Ascending aorta (tissue), 2 donors: ENCODE results near the gene PARL. TPM values are rescaled to one million over a fixed set of nuclear protein-coding genes. Genes with fewer than 3 reads are reported as not detected.

Source experiments
- DNase-seq, 2 donors: peaks; one replicate each; pipeline ENCODE4 v3.0.0-alpha.2; 2019; ENCODE audit warnings: low spot score in 2 of 2
- H3K27ac ChIP-seq, 2 donors: fragments of 200-600 bp; sonication (generic); one replicate each; pipeline ENCODE4 v1.5.1; 2016 to 2017; ENCODE audit warnings: mild to moderate bottlenecking in 1 of 2
- H3K27me3 ChIP-seq: fragments of 200-600 bp; sonication (generic); one replicate; pipeline ENCODE4 v1.5.1; 2017
- H3K36me3 ChIP-seq, 2 donors: fragments of 200-600 bp; sonication (generic); one replicate each; pipeline ENCODE4 v1.5.1; 2016
- H3K4me1 ChIP-seq, 2 donors: fragments of 200-600 bp; sonication (generic); one replicate each; pipeline ENCODE4 v1.5.1; 2016 to 2017; ENCODE audit warnings: mild to moderate bottlenecking in 1 of 2
- H3K4me3 ChIP-seq, 2 donors: fragments of 200-600 bp; sonication (generic); one replicate each; pipeline ENCODE4 v1.5.1; 2016 to 2017; ENCODE audit warnings: mild to moderate bottlenecking in 1 of 2
- H3K9me3 ChIP-seq, 2 donors: fragments of 200-600 bp; sonication (generic); one replicate each; pipeline ENCODE4 v1.5.1; 2016
- CTCF ChIP-seq, 3 experiments: fragments of 200-600 bp in 2 of 3; fragments of 450-650 bp in 1 of 3; sonication (generic) in 2 of 3; IDR thresholded peaks; one replicate each; pipeline ENCODE4 v1.5.1; 2016 to 2019; ENCODE audit warnings: antibody characterized with exemption in 3 of 3, mild to moderate bottlenecking in 1 of 3, moderate library complexity in 1 of 3
- intact Hi-C: fragments of 100-400 bp; cut with DNase I; formaldehyde crosslinking; loops from one replicate; pipeline ENCODE4 v1.15.1; 2023
- total RNA-seq: library from RNA; depleted of rRNA; stranded (reverse); fragments of >200 nt; gene quantifications from one replicate; pipeline ENCODE4 v1.1.0, GENCODE V29; 2016

Gene PARL
- total RNA-seq, 1 donor from 2014 or later = 14.3 TPM

GRCh38 chr3:183782576-183783276 lies 102.0 kb downstream of the PARL start:
- Histone ChIP-seq H3K27ac (no peak overlapping the region), H3K4me1 (no peaks in the 10 kb centered on the region), H3K27me3 (no peaks in the 10 kb centered on the region), H3K9me3 (no peaks in the 10 kb centered on the region), H3K36me3 (peaks cover 27 to 74% of the 10 kb centered on the region in 2 donors), H3K4me3 (no peak overlapping the region)
- DNase-seq = no peak
- no peak for TF ChIP-seq CTCF (IDR thresholded peaks at IDR 0.05)
- intact Hi-C loops = no loop called here

GRCh38 chr3:183781246-183781645 lies 103.4 kb downstream of the PARL start:
- TF ChIP-seq CTCF (IDR thresholded peaks at IDR 0.05) = no peak
- Histone ChIP-seq H3K27ac (no peak overlapping the region), H3K4me3 (no peak overlapping the region), H3K27me3 (no peaks in the 10 kb centered on the region), H3K36me3 (peaks cover 23 to 74% of the 10 kb centered on the region in 2 donors), H3K4me1 (no peaks in the 10 kb centered on the region), H3K9me3 (no peaks in the 10 kb centered on the region)
- DNase-seq = no peak
- intact Hi-C loops = no loop called here

GRCh38 chr3:183779896-183780465 lies 104.7 kb downstream of the PARL start:
- H3K4me1 ChIP-seq = no peaks in the 10 kb centered on the region
- H3K27ac ChIP-seq = no peak overlapping the region
- intact Hi-C loops = no loop called here
- DNase-seq = no peak
- peaks cover 24 to 77% of the 10 kb centered on the region in 2 donors for H3K36me3 ChIP-seq
- no peaks in the 10 kb centered on the region for H3K9me3 ChIP-seq
- no peak overlapping the region for H3K4me3 ChIP-seq
- TF ChIP-seq CTCF (IDR thresholded peaks at IDR 0.05) = no peak
- H3K27me3 ChIP-seq = no peaks in the 10 kb centered on the region

Other genes with a start within 250 kb of the PARL start
- gene KLHL24, start 249.3 kb downstream of the PARL start, total RNA-seq = 26.6 TPM
- gene YEATS2, start 187.1 kb downstream of the PARL start, total RNA-seq = 29.2 TPM
- gene MAP6D1, start 59.3 kb downstream of the PARL start, total RNA-seq = not detected
- gene ABCC5, start 133.0 kb upstream of the PARL start, total RNA-seq = 16.2 TPM
- not detected for gene HTR3D, start 146.9 kb upstream of the PARL start, total RNA-seq
- not detected for gene HTR3C, start 168.2 kb upstream of the PARL start, total RNA-seq
- gene HTR3E, start 212.2 kb upstream of the PARL start, total RNA-seq = not detected